ENCODE results near the gene DNAH11.

The DNAH11 gene

DNA sequence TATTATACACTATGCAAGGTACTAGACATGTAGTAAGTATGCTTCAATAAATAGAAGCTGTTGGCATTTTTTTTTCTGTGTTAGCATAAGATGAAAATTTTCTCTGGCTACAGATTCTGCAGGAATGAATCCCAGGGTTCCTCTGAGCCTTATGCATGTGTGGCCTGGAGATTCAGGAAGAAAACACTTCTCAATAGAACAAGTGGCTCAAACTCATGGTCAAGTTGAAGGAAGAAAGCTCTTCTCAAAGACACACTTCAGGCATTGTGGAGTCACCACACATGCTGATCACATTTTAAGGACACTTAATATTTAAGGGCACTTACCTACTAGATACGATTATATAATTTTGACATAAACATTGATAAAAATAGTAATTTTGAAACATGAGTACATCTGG is 19.5 kb downstream of the DNAH11 start:
- DNase-seq, result no peak

DNA sequence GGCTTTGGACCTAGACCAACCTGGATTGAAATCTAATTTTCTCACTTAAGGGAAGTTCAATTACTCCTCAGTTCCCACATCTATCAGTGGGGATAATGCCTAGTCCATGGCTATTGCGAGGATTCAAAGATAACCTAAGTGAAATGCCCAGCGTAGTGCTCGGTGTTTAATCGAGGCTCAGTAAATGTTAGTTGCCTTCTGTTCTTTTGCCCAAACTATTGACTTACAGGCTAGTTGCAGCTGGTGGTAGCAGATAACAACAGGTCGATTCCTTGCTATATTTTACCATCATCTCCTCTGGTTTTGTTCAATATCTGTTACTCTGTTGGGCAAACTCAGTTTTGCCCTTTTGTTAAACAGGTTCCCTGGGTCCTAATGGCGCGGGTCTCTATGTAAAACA is 22.8 kb downstream of the DNAH11 start:
- no peak for DNase-seq

DNA sequence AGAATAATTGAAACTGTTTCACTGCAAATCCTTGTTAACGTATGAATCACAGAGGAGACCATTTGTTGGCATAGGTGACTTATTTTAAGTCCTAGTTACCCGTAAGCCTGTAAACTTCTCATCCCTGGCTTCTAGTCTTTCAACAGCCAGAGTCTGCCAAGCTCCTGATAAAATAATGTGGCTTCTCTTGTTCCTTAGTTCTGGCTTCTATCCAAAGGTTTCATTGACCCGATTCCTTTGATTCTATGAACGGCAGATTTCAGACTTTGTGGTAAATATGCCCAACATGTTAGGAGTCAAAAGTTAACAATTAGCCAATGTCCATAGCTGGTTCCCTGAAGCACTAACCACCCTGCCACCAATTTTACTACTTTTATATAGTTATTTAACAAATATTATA is 23.3 kb downstream of the DNAH11 start:
- no peak for DNase-seq

DNA sequence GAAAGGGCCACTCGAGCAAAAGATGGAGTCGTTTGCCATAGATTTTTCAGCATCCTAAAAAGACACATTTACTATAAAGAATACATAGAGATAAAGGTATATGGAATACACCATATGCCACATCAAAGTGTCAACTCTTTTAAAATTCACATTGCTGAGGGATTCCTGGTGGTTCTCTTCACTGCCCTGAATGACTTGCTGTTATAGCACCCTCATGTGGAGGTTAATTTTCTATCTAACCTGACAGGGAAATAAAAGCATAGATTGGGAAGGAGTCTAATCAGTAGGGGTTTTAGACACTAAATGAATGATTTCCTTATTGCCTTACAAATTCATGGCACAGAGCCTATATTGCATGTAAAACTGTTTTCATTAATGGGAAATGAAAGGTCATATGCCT is 25.9 kb downstream of the DNAH11 start:
- DNase-seq, result no peak

DNA sequence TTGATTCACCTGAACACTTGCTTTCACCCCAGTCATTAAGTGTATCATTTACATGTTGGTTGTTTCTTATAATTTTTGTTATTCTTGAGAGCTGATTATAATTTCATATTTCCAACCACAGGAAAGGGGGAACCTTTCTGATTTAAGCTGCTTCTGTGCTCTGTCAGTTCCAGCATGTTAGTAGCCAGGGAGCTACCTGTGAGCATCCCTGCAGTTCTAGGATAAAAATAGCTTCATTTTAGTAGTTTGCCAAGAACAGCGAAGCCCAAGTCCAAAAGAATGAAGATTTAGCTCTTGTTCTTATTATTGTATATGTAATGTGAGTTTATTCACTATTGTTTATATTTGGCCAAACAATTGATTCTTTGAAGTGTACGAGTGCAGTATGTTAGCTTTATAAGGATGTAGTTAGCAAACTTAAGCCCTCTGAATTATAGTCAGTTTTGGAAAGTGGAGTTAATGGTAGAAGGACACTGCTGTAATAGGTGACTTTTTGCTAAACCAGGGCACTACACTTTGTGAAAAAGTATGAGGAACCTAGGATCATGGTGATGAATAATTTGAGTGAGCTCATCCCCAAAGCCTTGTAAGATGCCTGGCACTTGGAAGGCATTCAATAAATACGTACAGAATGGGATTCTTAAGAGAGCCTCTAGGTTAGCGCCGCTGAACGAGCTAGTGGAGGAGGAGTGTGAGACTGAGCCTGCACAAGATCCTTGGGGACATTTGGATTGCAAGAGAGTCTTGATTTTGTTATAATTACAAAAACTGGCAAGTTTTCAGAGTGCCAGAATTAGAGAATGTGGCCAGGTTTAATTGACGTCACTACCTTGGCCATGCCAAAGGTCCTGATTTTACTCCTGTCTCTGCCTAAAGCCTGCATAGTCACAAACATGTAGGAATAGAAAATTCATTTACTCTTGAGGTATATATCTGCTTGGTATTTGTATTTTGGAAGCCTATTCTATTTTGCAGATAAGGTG is 29.8 kb downstream of the DNAH11 start:
- no peak for DNase-seq

DNA sequence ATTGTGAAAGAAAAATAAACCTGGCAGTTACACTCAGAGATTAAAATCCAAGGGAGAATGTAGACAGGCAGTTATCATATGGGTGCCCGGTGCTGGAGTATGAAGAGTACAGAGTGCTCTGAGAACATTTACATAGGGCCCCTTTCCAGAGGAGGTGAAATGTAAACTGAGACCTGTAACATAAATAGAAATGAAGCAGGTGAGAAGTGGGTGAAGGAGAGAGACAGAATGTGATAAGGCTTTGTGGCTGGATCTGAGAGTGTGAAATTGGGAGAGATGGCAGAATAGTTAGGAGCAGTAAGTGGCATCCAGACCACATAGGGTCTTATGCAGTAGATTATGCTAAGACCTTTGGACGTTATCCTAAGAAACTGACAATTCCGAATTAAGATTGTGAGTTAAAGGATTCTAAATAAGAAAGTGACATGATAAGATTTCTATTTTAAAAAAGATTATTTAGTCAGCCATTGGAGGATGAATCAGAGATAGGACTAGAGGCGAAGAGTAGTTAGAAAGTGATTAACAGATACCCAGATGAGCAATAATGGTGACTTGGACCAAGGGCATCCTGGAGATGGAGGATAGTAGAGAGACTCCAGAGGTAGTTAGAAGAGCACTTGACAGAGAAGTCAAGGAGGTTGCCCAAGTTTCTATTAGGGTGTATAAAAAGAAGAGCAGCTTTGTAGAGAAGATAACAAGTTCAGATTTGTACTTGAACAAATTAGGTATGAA is 36.7 kb downstream of the DNAH11 start:
- no peak for DNase-seq

DNA sequence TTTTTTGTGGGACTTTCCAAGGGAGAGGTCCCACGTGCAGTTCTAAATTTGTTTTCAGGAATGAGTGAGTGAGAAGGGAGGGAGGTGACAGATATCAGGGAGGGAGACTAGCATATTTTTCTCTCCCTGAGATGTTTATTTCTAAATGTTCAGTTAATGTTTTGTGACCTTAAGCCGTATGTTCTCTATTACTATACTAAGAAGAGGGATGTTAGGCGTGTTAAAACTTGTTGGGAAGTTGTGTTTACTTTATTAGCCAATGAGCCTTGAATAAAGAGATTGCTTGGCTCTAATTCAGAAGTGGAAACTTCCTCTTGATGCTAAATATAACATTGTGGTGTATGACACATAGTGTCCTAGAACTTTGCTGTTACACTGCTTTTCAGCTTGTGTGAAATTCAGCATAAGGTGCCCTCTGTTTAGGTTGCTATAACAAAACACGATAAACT is 37.3 kb downstream of the DNAH11 start:
- no peak for DNase-seq

DNA sequence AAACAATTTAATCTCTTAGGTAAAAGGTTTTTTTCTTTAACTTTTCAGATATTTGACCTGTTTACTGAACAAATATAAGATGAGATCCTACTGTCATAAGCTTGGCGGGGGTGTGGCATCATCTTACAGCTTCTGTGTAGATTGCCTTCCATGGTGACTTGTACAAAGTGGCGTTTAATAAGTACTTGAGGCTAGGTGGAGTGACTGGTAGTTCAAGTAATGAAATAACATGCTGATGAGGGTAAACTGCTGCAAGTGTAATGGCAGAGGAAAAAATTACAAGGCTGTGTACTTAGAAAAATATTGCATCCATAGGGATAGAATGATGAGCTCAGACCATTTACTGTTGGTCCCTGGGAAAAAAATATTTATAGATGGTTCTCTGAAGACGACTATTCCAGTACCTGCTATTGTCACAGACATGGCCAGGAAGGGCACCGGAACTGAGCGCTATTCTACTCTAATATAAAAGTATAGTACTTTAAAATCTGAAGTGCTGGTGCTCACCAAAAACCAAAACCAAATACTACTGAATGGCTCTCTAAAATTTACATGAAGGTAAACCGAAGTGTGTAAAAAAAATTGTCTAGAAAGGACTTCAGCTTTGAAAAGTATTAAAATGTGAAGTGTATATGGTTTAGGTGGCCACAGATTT is 42.4 kb downstream of the DNAH11 start:
- no peak for DNase-seq

DNA sequence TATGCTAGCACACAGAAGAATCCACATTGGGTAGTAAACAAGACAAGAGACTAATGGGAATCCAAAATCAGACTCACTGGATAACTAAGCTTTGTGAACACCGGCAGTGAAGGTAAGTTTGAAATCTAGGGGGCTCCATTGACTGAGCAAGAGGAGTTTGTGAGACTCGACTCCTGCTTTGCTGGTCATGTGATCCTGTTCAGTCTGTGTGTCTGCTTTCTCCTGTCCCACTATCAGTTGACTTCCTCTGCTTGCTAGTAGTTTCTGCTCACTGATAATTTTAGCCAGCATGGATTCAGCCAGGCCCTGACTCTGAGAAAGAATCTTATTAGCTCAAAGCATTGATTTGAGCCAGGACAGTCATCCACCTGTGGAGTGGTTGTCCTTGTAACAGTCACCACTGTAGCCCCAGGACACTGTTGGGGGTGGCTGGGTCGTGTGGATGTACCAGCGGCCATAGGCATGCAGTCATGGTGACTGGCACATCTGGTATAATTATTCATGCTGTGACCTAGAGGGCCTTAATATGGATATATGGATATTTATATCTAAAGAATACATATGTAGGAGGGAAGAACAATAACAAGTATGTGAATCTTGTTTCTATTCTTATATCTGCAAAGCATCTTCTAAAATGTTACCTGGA is 44.4 kb downstream of the DNAH11 start:
- DNase-seq, result no peak

DNA sequence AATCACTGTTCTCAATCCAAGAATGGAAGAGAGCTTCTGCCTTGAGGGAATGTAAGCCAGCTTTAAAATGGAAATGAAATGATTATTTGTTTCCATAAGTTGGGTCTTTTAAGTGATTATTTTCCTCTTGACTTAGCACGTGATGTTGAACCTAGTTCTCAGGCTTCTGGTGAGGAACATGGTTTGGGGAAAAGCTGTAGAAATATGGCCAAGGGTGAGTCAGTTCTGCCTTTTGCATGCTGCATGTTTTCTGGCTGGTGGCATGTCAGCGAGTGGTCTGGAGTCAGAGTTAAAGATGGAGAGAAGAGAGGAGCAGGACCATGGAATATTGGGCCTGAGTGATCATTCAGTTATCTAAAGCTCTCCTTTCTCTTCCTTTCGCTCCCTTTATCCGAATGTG is 54.0 kb downstream of the DNAH11 start:
- DNase-seq, result no peak

DNA sequence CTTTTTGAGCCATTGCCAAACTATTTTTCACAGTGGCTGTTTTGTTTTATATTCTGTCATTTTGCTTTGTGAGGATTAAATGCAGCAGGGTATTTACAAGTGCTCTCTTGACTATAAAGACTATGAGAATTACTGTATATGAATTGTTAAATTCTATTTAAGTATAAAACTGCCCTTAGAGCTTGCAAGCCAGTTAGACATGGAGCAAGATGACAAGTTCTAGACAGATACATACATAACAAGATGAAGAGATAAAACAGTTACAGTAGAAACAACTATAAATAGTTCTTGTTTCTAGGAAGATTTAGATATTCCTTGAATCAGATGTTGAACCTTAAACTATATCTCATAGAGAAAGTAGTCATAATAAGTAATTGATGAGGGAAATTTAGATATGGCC is 60.6 kb downstream of the DNAH11 start:
- DNase-seq, result no peak

DNA sequence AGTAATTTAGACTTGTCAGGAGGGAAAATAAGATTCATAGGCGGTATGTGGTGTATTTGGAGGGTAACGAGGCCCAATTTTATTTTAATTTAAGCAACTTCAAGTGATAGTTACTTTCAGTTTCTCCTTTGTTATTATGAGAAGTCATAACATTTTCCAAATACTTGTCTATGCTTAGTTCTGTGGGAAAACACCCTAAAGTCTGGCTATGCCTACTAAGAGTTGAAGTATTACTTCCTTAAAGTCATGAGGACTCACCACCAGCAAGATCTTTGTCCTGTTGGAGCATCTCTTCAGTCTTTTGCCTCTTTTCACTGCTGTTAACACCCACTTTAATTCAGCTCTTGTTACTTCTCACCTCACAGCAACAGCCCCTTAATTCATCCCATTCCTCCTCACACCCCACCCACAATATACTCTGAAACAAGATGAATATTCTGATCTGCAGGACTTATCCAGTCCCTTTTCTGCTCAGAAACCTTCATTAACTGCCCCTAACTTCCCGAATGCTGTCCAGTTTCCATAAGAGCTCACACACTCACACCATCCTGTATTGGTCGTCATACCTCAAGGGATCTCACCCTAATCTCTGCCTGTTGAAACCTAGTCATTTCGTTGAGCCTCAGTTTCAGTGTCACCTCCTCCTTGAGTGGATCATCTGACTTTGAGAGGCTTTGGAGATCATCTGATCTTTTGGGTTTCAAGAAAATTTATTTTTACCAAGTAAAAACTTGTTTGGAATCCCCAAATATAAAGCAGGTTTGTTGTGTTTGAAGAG is 61.3 kb downstream of the DNAH11 start:
- no peak for DNase-seq

DNA sequence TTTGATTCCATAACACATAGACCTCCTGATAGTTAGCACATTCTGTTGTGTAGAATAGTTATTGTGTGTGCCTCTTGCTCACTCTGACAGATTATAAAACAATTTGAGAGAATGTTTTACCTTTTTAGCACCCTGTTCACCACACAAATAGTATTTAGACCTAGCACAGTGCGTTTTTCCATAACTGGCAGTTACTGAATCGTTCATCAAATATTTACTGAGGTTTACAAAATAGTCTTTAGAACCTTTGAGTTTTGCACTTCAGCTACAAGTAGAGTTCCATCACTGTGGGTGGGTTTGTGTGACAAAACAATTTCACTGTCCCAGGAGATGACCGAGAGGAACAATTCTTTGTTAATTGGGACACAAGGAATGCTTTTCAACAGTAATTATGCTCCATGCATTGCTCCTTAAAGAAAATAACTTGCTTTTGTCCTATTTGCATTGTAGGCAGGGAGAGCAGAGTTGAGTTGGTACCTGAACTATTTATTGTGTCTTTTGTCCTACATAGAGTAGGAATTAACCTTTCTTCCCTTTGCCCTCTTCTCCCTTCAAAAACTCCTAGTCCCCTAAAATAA is 62.3 kb downstream of the DNAH11 start:
- DNase-seq, result no peak

DNA sequence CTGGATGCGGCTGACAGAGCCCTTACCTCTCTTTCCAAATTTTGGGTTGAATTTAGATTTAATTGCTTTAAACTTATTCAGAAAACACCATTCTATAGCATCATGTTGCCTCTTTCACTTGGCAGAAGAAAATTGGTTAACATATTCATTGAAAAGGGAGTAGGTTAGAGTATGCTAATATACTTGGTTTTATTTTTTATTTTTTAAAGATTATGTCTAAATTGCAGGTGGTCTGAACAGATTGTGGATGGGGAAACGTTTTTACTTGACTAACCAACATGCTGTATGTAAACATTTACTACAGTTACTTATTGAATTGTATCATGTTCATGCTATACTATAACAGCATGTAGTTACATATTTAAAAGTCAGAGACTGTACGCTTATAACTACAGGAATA is 65.6 kb downstream of the DNAH11 start:
- DNase-seq, result no peak

DNA sequence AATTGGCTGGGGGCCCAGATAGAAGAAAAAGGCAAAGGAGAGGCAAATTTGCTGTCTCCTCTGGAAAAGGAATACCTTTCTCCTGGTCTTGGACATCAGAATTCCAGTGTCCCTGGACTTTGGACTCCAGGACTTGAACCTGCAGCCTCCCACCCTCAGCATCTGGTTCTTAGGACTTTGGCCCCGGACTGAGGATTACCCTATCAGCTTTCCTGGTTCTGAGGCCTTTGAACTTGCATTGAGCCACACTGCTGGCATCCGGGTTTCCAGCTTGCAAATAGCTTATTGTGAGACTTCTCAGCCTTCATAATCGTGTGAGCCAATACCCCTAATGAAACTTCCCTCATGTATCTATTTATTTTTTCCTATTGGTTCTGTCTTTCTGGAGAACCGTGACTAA is 68.3 kb downstream of the DNAH11 start:
- no peak for DNase-seq

DNA sequence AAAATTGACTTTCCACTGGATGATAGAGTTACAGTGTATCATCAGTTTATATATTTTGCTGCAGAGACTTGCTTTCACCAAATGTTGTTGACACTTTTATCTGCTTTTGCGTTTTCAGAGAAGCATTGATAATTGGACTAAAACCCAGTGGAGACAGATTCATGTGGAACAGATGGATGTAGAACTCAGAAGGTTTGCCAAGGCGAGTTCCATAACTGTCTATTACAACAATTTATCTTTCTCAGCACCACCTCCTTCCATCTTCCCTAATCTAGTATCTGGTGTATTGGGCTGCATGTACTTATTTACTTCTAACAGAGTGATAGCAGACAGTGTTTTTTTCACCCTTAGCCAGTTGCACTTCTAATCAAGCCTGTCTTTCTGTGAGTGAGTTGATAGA is 73.3 kb downstream of the DNAH11 start:
- DNase-seq, result no peak

DNA sequence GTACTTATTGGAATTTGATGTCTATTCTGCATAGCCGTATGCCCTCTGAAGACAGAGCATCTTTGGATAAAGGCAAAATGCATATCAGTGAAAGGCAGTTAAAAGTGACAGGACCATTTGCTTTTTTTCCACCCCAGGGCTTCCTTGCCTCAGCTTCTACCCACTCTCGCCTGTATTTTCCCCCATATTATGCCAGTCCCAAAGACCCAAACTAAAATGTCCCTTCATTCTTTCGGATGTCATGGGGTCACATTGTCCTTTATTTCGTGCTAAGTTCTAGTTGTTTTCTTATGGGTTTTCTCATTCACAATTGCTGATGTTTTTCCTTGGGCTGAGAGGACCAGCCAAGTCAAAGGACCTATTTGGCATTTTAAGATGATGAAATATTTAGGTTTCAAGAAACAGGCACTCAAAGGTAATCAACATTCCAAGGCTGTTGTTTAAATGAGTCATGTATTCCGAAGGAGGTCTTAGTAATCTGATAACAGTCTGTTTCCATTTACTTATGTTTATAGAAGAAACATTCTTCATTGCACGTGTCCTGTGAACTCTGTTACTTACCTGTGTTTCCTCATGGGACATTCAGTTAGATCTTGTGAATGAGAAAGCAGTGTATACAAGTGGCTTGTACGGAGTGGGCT is 74.1 kb downstream of the DNAH11 start:
- no peak for DNase-seq

DNA sequence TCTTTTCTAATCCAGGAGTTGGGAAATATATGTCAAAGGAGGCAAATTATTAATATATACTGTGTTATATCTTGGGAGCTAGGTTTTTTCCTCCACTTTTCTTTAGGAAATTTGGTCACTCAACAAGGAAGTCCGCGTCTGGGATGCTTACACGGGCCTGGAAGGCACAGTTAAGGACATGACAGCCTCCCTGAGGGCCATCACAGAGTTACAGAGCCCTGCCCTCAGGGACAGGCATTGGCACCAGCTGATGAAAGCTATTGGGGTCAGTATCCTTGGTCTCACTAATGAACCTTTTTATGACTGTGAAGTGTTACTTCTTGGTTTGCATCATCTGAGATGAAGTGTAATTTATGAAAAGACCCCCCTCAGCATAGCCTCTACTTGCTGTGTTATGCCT is 74.7 kb downstream of the DNAH11 start:
- DNase-seq, result no peak

DNA sequence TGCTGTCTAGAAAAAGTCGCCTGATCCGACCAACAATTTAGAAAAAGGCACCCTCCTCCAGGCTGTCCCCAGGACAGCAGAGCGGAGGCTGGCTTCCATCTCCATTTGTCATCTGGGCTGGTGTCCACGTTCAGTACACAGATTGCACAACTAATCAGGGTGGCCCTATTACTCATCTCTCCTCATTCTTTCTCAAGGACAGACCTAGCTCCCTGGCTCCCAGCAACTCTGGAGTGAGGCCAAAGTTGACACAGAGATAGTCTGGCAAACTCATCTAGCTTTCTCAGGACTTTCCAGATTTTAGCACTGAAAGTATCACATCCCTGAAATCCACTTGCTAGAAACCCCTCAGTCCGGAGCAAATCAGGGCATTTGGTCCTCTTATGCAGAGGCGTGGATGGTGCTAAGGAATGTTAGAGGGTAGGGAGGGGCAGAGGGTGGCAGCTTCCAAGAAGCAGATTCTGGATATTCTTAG is 75.1 kb downstream of the DNAH11 start:
- no peak for DNase-seq

DNA sequence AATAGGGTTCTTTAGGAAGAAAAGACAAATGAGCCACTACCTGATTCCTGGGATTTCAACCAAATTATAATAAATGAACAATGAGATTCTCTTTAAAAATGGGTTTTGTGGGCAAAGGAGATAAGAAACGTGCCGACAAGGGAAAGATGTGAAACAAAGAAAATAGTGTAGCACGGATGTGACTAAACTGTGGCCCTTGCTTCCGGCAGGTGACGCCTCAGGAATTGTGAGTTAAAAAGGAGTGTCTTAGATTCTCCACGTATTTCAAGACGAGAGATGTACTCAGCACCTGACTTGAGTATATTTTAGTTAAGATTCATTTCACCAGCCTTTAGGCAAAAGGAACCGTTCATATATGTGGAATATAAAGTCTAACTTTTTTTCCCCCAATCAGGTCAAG is 75.9 kb downstream of the DNAH11 start:
- no peak for DNase-seq

DNA sequence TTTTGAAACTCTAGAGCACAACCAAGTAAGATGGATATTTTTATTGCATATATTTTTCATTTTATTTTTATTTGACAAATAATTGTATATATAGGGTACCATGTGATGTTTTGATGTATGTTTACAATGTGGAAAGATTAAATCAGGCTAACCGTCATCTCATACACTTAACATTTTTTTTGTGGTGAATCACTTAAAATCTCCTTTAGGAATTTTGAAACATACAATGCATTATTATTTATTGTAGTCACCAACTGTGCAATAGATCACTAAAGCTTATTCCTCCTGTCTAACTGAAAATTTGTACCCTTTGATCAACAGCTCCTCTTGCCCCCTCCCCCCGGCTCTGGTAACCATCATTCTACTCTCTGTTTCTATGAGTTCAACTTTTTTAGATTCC is 77.2 kb downstream of the DNAH11 start:
- no peak for DNase-seq

All from CD4-positive, alpha-beta T cell treated with Interferon gamma for 1 hour (primary cell).